Prostate gland (tissue), 2 donors: ENCODE results near the gene ASPSCR1. TPM values are rescaled to one million over a fixed set of nuclear protein-coding genes. Genes with fewer than 3 reads are reported as not detected.

Source experiments
- DNase-seq: peaks from one replicate; pipeline ENCODE4 v3.0.0-alpha.2; 2019; ENCODE audit warnings: low spot score
- H3K27ac ChIP-seq, 2 donors: fragments of 200-600 bp; sonication (generic); 2 replicates each; pipeline ENCODE4 v1.5.1; 2017 to 2019
- H3K27me3 ChIP-seq: fragments of 200-600 bp; sonication (generic); replicated peaks from 2 replicates; pipeline ENCODE4 v1.5.1; 2019; ENCODE audit not compliant: insufficient read depth
- H3K36me3 ChIP-seq, 2 donors: fragments of 200-600 bp; sonication (generic); 1 replicate in 1 of 2; 2 replicates in 1 of 2; pipeline versions ENCODE4 v1.5.1 to v1.8.1; 2017 to 2019
- H3K4me1 ChIP-seq: fragments of 200-600 bp; sonication (generic); replicated peaks from 2 replicates; pipeline ENCODE4 v1.5.1; 2019
- H3K4me3 ChIP-seq, 2 donors: fragments of 200-600 bp; sonication (generic); 2 replicates each; pipeline ENCODE4 v1.5.1; 2017 to 2019
- H3K9me3 ChIP-seq: fragments of 200-600 bp; sonication (generic); 2 replicates; pipeline ENCODE4 v1.5.1; 2017
- POLR2A ChIP-seq: fragments of 450-650 bp; IDR thresholded peaks from one replicate; pipeline ENCODE4 v1.6.1; 2016; ENCODE audit warnings: antibody characterized with exemption, mild to moderate bottlenecking
- POLR2AphosphoS5 ChIP-seq: sonication (generic); formaldehyde crosslinking; IDR thresholded peaks from one replicate; pipeline ENCODE4 v1.6.1; 2017; ENCODE audit warnings: antibody characterized with exemption
- WGBS: methylation state at CpG from one replicate; pipeline ENCODE4 v1.1.5; 2018; 5-methylcytosine and 5-hydroxymethylcytosine counted together
- intact Hi-C: fragments of 100-400 bp; cut with DNase I; formaldehyde crosslinking; loops from one replicate; pipeline ENCODE4 v1.14.2; 2022
- total RNA-seq, 2 donors: library from RNA; depleted of rRNA; stranded (reverse); fragments of >200 nt; gene quantifications; one replicate each; pipeline ENCODE4 v1.1.0, GENCODE V29; 2016
- TF ChIP-seq, protein P1 (sequence below), 4 experiments: fragments of 200-600 bp in 2 of 4; fragments of 450-650 bp in 2 of 4; sonication (generic) in 2 of 4; IDR thresholded peaks; 1 replicate in 3 of 4; 2 replicates in 1 of 4; pipeline ENCODE4 v1.5.1; 2016 to 2019; ENCODE audit warnings: antibody characterized with exemption in 4 of 4, mild to moderate bottlenecking in 2 of 4, moderate library complexity in 2 of 4

ASPSCR1 gene
- total RNA-seq, 2 donors from 2014 or later = 30.7 to 39.7 TPM

DNA sequence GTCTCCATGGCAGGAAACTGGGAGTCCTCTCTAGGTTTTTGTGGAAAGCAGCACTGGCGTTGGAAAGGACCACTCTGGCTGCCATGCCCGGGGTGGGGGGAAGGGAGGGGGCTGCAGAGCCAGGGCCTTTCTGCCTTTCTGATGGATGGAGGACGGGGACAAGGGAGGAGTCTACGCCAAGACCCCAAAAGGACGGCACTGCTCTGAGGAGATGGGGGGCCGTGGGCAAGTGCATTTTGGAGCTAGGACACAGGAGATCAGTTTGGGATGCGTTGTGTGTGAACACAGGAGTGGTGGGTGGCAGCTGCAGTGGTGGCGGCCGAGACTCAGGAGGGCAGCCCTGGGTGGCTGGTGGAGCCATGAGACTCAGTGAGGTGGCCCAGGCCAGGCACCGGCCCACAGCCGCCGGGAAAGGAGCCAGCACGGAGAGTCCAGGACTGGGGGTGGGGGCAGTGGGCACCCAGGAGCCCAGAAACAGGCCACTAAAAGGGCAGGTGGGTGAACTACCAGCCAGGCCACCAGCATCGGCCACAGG lies 43.2 kb downstream of the ASPSCR1 start:
- TF ChIP-seq POLR2A (no peak), POLR2AphosphoS5 (no peak)
- TF ChIP-seq, protein P1, sequence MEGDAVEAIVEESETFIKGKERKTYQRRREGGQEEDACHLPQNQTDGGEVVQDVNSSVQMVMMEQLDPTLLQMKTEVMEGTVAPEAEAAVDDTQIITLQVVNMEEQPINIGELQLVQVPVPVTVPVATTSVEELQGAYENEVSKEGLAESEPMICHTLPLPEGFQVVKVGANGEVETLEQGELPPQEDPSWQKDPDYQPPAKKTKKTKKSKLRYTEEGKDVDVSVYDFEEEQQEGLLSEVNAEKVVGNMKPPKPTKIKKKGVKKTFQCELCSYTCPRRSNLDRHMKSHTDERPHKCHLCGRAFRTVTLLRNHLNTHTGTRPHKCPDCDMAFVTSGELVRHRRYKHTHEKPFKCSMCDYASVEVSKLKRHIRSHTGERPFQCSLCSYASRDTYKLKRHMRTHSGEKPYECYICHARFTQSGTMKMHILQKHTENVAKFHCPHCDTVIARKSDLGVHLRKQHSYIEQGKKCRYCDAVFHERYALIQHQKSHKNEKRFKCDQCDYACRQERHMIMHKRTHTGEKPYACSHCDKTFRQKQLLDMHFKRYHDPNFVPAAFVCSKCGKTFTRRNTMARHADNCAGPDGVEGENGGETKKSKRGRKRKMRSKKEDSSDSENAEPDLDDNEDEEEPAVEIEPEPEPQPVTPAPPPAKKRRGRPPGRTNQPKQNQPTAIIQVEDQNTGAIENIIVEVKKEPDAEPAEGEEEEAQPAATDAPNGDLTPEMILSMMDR (IDR thresholded peaks at IDR 0.05) = no peak
- no peak overlapping the region for H3K4me3 ChIP-seq
- H3K27me3 ChIP-seq = no peaks in the 10 kb centered on the region
- DNase-seq = no peak
- no peaks in the 10 kb centered on the region for H3K36me3 ChIP-seq
- intact Hi-C loops = loop anchor here (2.0 kb wide), 1 partner anchor 62 kb away; no protein-coding TSS in a partner anchor
- no peaks in the 10 kb centered on the region for H3K9me3 ChIP-seq
- H3K27ac ChIP-seq = no peak overlapping the region
- WGBS = 79% methylated on average over 14 of the region's 14 CpGs
- H3K4me1 ChIP-seq = peaks cover 18% of the 10 kb centered on the region

DNA sequence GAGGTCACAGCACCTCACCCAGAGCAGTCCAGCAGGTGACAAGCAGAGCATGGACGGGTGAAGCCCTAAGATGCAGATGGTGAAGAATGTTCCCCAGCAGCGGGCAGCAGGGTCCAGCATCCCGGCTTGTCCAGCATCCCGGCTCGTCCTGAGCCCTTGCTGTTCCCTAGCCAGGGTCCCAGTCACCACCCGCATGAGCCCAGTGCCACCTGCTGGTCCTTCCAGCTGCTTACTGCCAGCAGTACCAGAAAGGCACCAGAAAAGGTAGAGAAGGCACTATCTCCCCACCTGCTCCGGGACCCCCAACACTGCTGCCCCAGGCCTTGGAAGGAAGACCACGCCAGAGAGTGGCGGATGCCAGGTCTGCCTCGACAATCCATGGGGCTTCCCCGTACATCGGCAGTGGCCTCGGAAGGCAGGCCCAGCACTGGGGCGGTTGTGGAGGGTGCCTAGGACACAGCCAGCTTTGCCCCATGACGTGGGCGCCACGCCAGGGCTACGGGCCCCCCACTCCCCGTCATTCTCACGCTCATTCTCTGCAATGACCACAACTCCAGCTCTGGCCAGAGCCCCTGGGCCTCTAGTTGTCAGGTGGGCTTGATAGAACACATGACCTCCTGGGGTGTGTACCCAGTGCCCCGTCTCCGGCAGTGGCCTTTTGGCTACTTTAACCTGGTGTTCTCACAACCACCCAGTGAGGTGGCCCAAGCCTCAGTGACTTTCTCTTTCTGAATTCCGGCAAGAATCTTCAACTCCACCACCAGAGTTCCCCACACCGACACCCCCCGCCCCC lies 43.9 kb downstream of the ASPSCR1 start:
- no peaks in the 10 kb centered on the region for H3K9me3 ChIP-seq
- H3K4me3 ChIP-seq = peak overlapping the region in 1 of 2 donors; percentile 85
- H3K36me3 ChIP-seq = no peaks in the 10 kb centered on the region
- peak; percentile 72 for DNase-seq
- peak overlapping the region in 1 of 2 donors; percentile 39 for H3K27ac ChIP-seq
- intact Hi-C loops = loop anchor here (2.0 kb wide), 1 partner anchor 63 kb away; no protein-coding TSS in a partner anchor
- H3K27me3 ChIP-seq = no peaks in the 10 kb centered on the region
- peaks cover 18% of the 10 kb centered on the region for H3K4me1 ChIP-seq
- 27% methylated on average over 25 of the region's 25 CpGs for WGBS
- TF ChIP-seq POLR2A (no peak), POLR2AphosphoS5 (peak; percentile 48)
- TF ChIP-seq, protein P1 (IDR thresholded peaks at IDR 0.05) = peak; percentile 50 to 93 (median 72)

DNA sequence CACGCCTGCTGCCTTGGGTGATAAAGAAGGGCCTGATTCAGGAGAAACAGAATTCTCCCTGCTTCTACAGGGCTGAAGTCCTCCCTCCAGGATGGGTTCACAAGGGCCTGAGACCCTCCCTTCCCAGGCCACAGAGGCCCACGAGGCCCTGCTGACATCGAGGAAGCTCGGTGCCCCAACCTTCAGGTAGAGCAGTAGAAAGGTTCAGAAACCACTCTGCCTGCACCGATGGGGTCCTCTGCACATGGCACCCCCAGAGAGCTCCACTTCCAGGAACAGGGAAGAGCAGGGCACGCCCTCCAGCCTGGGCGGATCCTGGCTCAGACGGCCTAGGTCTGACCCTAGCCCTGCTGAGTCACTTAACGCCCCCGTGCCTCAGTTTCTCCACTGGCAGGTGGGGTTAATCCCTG lies 44.5 kb downstream of the ASPSCR1 start:
- WGBS = 13% methylated on average over 10 of the region's 10 CpGs
- Histone ChIP-seq H3K27ac (peak overlapping the region; percentile 62 to 73), H3K4me3 (peak overlapping the region; percentile 85 to 88), H3K9me3 (no peaks in the 10 kb centered on the region), H3K4me1 (peaks cover 18% of the 10 kb centered on the region), H3K36me3 (no peaks in the 10 kb centered on the region), H3K27me3 (no peaks in the 10 kb centered on the region)
- intact Hi-C loops = loop anchor here (2.0 kb wide), 1 partner anchor 63 kb away; no protein-coding TSS in a partner anchor
- DNase-seq = no peak
- no peak for TF ChIP-seq POLR2AphosphoS5
- TF ChIP-seq, protein P1 (IDR thresholded peaks at IDR 0.05) = no peak
- TF ChIP-seq POLR2A = no peak

DNA sequence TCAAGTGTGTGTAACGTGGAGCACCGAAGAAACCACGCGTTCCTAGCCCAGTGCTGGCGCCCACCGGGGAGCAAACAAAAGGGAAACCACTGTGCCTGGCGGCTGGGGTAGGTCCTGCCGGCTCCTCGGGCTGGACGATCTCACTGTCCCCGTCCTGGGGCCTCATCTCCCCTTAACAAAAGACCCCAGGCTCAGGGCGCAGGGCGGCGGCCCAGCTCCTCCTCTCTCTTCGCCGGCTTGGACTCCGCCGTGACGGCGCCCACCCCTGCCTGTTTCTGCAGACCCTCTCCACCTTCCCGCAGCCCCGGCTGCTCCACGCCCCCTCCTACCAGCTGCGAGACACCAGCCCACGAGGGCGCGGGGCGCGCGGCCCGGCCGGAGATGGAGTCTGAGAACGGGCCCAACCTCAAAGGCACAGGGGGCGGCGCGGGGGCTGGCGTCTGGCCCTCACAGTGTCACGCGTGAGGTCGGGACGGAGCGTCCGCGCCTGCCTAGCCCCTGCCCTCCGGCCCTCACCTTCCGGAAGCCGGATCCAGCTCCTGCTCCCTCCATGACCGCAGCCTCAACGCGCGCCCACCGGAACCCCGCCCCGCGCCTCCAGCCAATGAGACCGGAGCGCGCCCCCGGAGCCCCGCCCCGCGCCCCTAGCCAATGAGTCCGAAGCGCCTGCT lies 45.0 kb downstream of the ASPSCR1 start, which contains the start of gene CENPX:
Gene CENPX (minus strand): TSS at position 569 of the 671 bp plus-strand sequence. CDS start 17 bp downstream, at position 552.
- peaks cover 18% of the 10 kb centered on the region for H3K4me1 ChIP-seq
- intact Hi-C loops = no loop called here

More for the DNA sequence above, 45.0 kb downstream of the ASPSCR1 start, which contains the start of gene CENPX:
- no peaks in the 10 kb centered on the region for H3K36me3 ChIP-seq
- no peaks in the 10 kb centered on the region for H3K9me3 ChIP-seq
- no peak for DNase-seq
- TF ChIP-seq POLR2A (peak; percentile 49), POLR2AphosphoS5 (no peak)
- TF ChIP-seq, protein P1 (IDR thresholded peaks at IDR 0.05) = no peak
- no peaks in the 10 kb centered on the region for H3K27me3 ChIP-seq
- WGBS = 1% methylated on average over 37 of the region's 64 CpGs
- peak within 1 kb of the TSS; percentile 62 to 73 for H3K27ac ChIP-seq
- H3K4me3 ChIP-seq = peak within 1 kb of the TSS; percentile 85 to 88
